Hepatocyte (in vitro differentiated cells): ENCODE data around the gene PARK7. TPM values are rescaled to one million over a fixed set of nuclear protein-coding genes. Genes with fewer than 3 reads are reported as not detected.

Experiments
- DNase-seq: peaks from one replicate; pipeline ENCODE4 v3.0.0-alpha.2; 2016; ENCODE audit warnings: low spot score
- H2AFZ ChIP-seq: fragments of 200-600 bp; sonication (generic); 2 replicates; pipeline ENCODE4 v1.6.0; 2016; ENCODE audit warnings: antibody characterized with exemption, mild to moderate bottlenecking
- H3K27ac ChIP-seq: fragments of 200-600 bp; sonication (generic); 2 replicates; pipeline ENCODE4 v1.5.1; 2016; ENCODE audit warnings: mild to moderate bottlenecking
- H3K27me3 ChIP-seq: fragments of 200-600 bp; sonication (generic); 2 replicates; pipeline ENCODE4 v1.6.1; 2016
- H3K36me3 ChIP-seq: fragments of 200-600 bp; sonication (generic); replicated peaks from 2 replicates; pipeline ENCODE4 v1.5.1; 2016; ENCODE audit warnings: low read depth; ENCODE audit not compliant: insufficient read depth
- H3K4me1 ChIP-seq: fragments of 200-600 bp; sonication (generic); 2 replicates; pipeline ENCODE4 v1.5.1; 2016; ENCODE audit warnings: mild to moderate bottlenecking, moderate library complexity; ENCODE audit not compliant: insufficient read depth
- H3K4me2 ChIP-seq: fragments of 200-600 bp; sonication (generic); 2 replicates; pipeline ENCODE4 v1.6.0; 2016
- H3K4me3 ChIP-seq: fragments of 200-600 bp; sonication (generic); 2 replicates; pipeline ENCODE4 v1.5.1; 2016; ENCODE audit warnings: mild to moderate bottlenecking
- H3K79me2 ChIP-seq: fragments of 200-600 bp; sonication (generic); 2 replicates; pipeline ENCODE4 v1.6.0; 2017; ENCODE audit warnings: mild to moderate bottlenecking
- H3K9me2 ChIP-seq: fragments of 200-600 bp; sonication (generic); replicated peaks from 2 replicates; pipeline ENCODE4 v1.6.0; 2017; ENCODE audit warnings: mild to moderate bottlenecking; ENCODE audit not compliant: insufficient read depth
- H3K9me3 ChIP-seq: fragments of 200-600 bp; sonication (generic); 2 replicates; pipeline ENCODE4 v1.5.1; 2016; ENCODE audit warnings: low read depth, mild to moderate bottlenecking
- H4K20me1 ChIP-seq: fragments of 200-600 bp; sonication (generic); 2 replicates; pipeline ENCODE4 v1.6.0; 2016; ENCODE audit warnings: mild to moderate bottlenecking; ENCODE audit not compliant: insufficient read depth, poor library complexity, severe bottlenecking
- CTCF ChIP-seq: fragments of 200-600 bp; sonication (generic); IDR thresholded peaks from 2 replicates; pipeline ENCODE4 v1.5.1; 2016; ENCODE audit warnings: antibody characterized with exemption, mild to moderate bottlenecking; ENCODE audit not compliant: poor library complexity
- EZH2 ChIP-seq: fragments of 200-600 bp; sonication (generic); IDR thresholded peaks from 2 replicates; pipeline ENCODE4 v1.6.1; 2016; ENCODE audit warnings: antibody characterized with exemption, mild to moderate bottlenecking, borderline replicate concordance
- EZH2phosphoT487 ChIP-seq: fragments of 200-600 bp; sonication (generic); IDR thresholded peaks from one replicate; pipeline ENCODE4 v1.6.1; 2018; ENCODE audit warnings: antibody characterized with exemption, mild to moderate bottlenecking, low read depth, moderate library complexity; ENCODE audit not compliant: unreplicated experiment, severe bottlenecking
- WGBS: methylation state at CpG from one replicate; pipeline ENCODE4 v1.1.6; 2016; ENCODE audit warnings: low lambda C conversion rate; ENCODE audit errors: missing lambda C conversion rate; 5-methylcytosine and 5-hydroxymethylcytosine counted together
- polyA plus RNA-seq: library from polyadenylated mRNA; unstranded; fragments of >200 nt; fragmentation: Nextera tagmentation; extraction: Ambion mirVana; gene quantifications from 2 replicates; pipeline ENCODE4 v1.2.1, GENCODE V29; 2016
- total RNA-seq: library from RNA; depleted of rRNA; stranded (reverse); fragments of >200 nt; gene quantifications from 2 replicates; pipeline ENCODE4 v1.2.3, GENCODE V29; 2014

The PARK7 gene
- total and polyA plus RNA-seq, 2 experiments from 2014 or later, result 166 to 395 TPM

- Histone ChIP-seq H3K79me2 (peaks cover 12% of the 10 kb centered on the region), H3K4me2 (no peak overlapping the region), H4K20me1 (peaks cover 2% of the 10 kb centered on the region), H3K9me3 (no peaks in the 10 kb centered on the region), H2AFZ (no peak overlapping the region), H3K36me3 (no peaks in the 10 kb centered on the region), H3K27ac (no peak overlapping the region), H3K4me1 (no peaks in the 10 kb centered on the region), H3K9me2 (no peaks in the 10 kb centered on the region), H3K27me3 (no peaks in the 10 kb centered on the region), H3K4me3 (no peak overlapping the region)
- DNase-seq, result peak; percentile 91
- peak; percentile 91 for TF ChIP-seq CTCF
- no peak for TF ChIP-seq EZH2
- WGBS, result 60% methylated on average over 8 of the region's 8 CpGs
Observed at GRCh38 chr1:7975212-7975865, 13.8 kb downstream of the PARK7 start.

GRCh38 chr1:7980984-7981383 lies 19.5 kb downstream of the PARK7 start:
- no peak overlapping the region for H2AFZ ChIP-seq
- no peak overlapping the region for H3K4me3 ChIP-seq
- no peak for DNase-seq
- no peaks in the 10 kb centered on the region for H4K20me1 ChIP-seq
- H3K9me3 ChIP-seq, result no peaks in the 10 kb centered on the region
- H3K36me3 ChIP-seq, result no peaks in the 10 kb centered on the region
- H3K4me1 ChIP-seq, result no peaks in the 10 kb centered on the region
- WGBS, result 86% methylated on average over 7 of the region's 7 CpGs
- TF ChIP-seq EZH2phosphoT487, result no peak
- TF ChIP-seq CTCF, result no peak
- TF ChIP-seq EZH2, result no peak
- H3K27me3 ChIP-seq, result no peaks in the 10 kb centered on the region
- H3K4me2 ChIP-seq, result no peak overlapping the region
- no peak overlapping the region for H3K27ac ChIP-seq
- no peaks in the 10 kb centered on the region for H3K9me2 ChIP-seq
- H3K79me2 ChIP-seq, result peaks cover 12% of the 10 kb centered on the region

- H3K4me1 ChIP-seq, result no peaks in the 10 kb centered on the region
- H3K4me3 ChIP-seq, result no peak overlapping the region
- DNase-seq, result no peak
- no peaks in the 10 kb centered on the region for H3K36me3 ChIP-seq
- no peak overlapping the region for H3K4me2 ChIP-seq
- no peaks in the 10 kb centered on the region for H3K27me3 ChIP-seq
- no peak for TF ChIP-seq EZH2
- no peak for TF ChIP-seq CTCF
- TF ChIP-seq EZH2phosphoT487, result no peak
- no peaks in the 10 kb centered on the region for H4K20me1 ChIP-seq
- 93% methylated on average over 15 of the region's 15 CpGs for WGBS
- H3K9me2 ChIP-seq, result no peaks in the 10 kb centered on the region
- H3K79me2 ChIP-seq, result peaks cover 9% of the 10 kb centered on the region
- H3K9me3 ChIP-seq, result no peaks in the 10 kb centered on the region
- no peak overlapping the region for H2AFZ ChIP-seq
- H3K27ac ChIP-seq, result no peak overlapping the region
Observed at GRCh38 chr1:7983086-7983778, 21.7 kb downstream of the PARK7 start.
